ENCODE data around the gene ZNHIT2. TPM values are rescaled to one million over a fixed set of nuclear protein-coding genes. Genes with fewer than 3 reads are reported as not detected.

The ZNHIT2 gene
- total and polyA plus RNA-seq, 11 donors: 5.5 to 15.5 (median 8.0) TPM

DNA sequence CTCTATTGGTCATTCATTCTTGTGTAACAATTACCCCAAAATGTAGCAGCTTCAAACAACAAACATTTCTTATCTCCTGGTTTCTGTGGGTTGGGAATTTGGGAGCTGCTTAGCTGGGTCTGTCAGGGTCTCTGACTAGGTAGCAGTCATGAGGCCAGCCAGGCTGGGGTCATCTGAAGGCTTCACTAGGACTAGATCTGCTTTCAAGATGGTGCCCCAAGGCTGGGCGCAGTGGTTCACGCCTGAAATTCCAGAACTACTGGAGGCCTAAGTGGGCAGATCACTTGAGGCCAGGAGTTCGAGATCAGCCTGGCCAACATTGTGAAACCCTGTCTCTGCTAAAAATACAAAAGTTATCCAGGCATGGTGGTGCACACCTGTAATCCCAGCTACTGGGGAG, 39.4 kb upstream of the ZNHIT2 start:
- Histone ChIP-seq H3K27me3 (no peaks in the 10 kb centered on the region), H3K27ac (no peak overlapping the region), H3K9me3 (no peaks in the 10 kb centered on the region), H3K36me3 (no peaks in the 10 kb centered on the region), H3K4me3 (no peak overlapping the region), H3K4me1 (peaks cover 0 to 9% (median 0%) of the 10 kb centered on the region in 12 donors)
- WGBS, 4 donors: 83 to 90% (median 89%) methylated on average over 1 to 3 of the region's 3 CpGs
- no peak for DNase-seq
- intact Hi-C loops (cut with DNase I): no loop called here
- TF ChIP-seq CTCF (IDR thresholded peaks at IDR 0.05) (no peak), POLR2A (IDR thresholded peaks at IDR 0.05) (no peak)
- no peak for ATAC-seq

DNA sequence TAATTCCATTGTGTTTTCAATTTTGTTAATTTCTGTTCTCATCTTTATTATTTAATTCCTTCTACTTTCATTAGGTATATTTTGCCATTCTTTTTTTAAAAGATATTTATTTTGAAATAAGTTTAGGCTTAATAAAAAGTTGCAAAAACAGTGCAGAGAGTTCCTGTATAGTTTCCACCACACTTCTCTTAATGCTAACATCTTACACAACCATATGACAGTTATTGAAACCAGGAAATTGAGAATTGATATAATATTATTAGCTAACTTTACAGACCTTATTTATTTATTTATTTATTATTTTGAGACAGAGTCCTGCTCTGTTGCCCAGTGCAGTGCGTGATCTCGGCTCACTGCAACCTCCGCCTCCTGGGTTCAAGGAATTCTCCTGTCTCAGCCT, 38.8 kb upstream of the ZNHIT2 start:
- Histone ChIP-seq H3K36me3 (no peaks in the 10 kb centered on the region), H3K9me3 (no peaks in the 10 kb centered on the region), H3K27me3 (no peaks in the 10 kb centered on the region), H3K4me3 (no peak overlapping the region), H3K27ac (no peak overlapping the region), H3K4me1 (peaks cover 0 to 15% (median 0%) of the 10 kb centered on the region in 12 donors)
- no peak for DNase-seq
- WGBS, 4 donors: 95 to 97% (median 96%) methylated on average over 3 of the region's 3 CpGs
- ATAC-seq: no peak
- TF ChIP-seq POLR2A (IDR thresholded peaks at IDR 0.05) (no peak), CTCF (IDR thresholded peaks at IDR 0.05) (no peak)
- intact Hi-C loops (cut with DNase I): no loop called here

- TF ChIP-seq CTCF (IDR thresholded peaks at IDR 0.05) (no peak), POLR2A (IDR thresholded peaks at IDR 0.05) (no peak)
- peaks cover 0 to 33% (median 10%) of the 10 kb centered on the region in 12 donors for H3K4me1 ChIP-seq
- intact Hi-C loops (cut with DNase I): no loop called here
- ATAC-seq: no peak
- WGBS, 4 donors: 69 to 81% (median 73%) methylated on average over 2 of the region's 2 CpGs
- peak overlapping the region in 1 of 12 donors; percentile 80 for H3K27ac ChIP-seq
- peaks cover 0 to 4% (median 0%) of the 10 kb centered on the region in 12 donors for H3K9me3 ChIP-seq
- no peak for DNase-seq
- H3K27me3 ChIP-seq: no peaks in the 10 kb centered on the region
- no peaks in the 10 kb centered on the region for H3K36me3 ChIP-seq
- no peak overlapping the region for H3K4me3 ChIP-seq
These were observed 34.6 kb upstream of the ZNHIT2 start for GRCh38 chr11:65152122-65152521.

DNA sequence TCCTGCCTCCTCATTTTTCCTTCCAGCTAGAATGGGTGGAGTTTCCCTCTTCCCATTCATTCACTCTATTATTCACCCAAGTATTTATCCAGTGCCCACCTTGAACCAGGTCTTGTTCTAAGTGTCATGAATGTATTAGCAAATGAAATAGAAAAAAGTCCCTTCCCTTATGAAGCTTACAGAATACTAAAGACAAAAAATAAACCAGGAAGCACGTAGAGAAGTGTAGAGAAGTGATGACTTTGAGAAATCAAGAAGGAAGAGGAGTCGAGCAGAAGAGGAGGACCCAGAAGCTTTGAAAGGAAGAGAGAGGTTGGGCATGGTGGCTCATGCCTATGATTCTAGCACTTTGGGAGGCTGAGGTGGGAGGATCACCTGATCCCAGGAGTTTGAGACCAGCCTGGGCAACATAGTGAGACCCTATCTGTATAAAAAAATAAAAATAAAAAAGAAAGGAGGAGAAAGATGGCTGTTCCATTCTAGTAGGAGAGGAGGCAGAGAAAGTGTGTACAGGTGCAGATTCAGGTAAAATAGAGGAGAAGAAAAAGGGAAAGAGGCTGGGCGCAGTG, 33.9 kb upstream of the ZNHIT2 start:
- Histone ChIP-seq H3K9me3 (peaks cover 0 to 6% (median 0%) of the 10 kb centered on the region in 12 donors), H3K27me3 (no peaks in the 10 kb centered on the region), H3K4me3 (no peak overlapping the region), H3K27ac (peak overlapping the region in 11 of 12 donors; percentile 39 to 80 (median 69)), H3K36me3 (no peaks in the 10 kb centered on the region), H3K4me1 (peaks cover 0 to 33% (median 10%) of the 10 kb centered on the region in 12 donors)
- TF ChIP-seq CTCF (IDR thresholded peaks at IDR 0.05): no peak
- TF ChIP-seq POLR2A (IDR thresholded peaks at IDR 0.05): no peak
- DNase-seq (no peak), ATAC-seq (no peak)
- intact Hi-C loops (cut with DNase I): no loop called here
- WGBS, 4 donors: 74 to 86% (median 78%) methylated on average over 3 of the region's 3 CpGs

Data from heart left ventricle (tissue), 16 donors.